IMR-90 (cell line): Measurements from ENCODE around the gene MRPL23. TPM values are rescaled to one million over a fixed set of nuclear protein-coding genes. Genes with fewer than 3 reads are reported as not detected.

Source experiments
- ATAC-seq: fragments of 200-7000 bp; cut with Tn5 transposase; 2 replicates; pipeline ENCODE4 v1.9.1; 2020; ENCODE audit warnings: low read depth, mild to moderate bottlenecking, moderate library complexity
- BruUV-seq: library from RNA; stranded (reverse); fragments of 400-500 nt; replicated peaks from 2 replicates; lab custom pipeline; 2021; lab: Mats Ljungman, UMichigan
- CTCF ChIA-PET: fragments of 300-600 bp; formaldehyde crosslinking; extraction: SDS; loops from one replicate; lab custom pipeline; 2021; ENCODE audit warnings: antibody characterized with exemption; lab: Yijun Ruan, JAX
- POLR2A ChIA-PET: fragments of 300-600 bp; sonication (Branson Sonifier 250); formaldehyde crosslinking; loops from one replicate; lab custom pipeline; 2022; ENCODE audit warnings: antibody characterized with exemption; ENCODE audit not compliant: unreplicated experiment; lab: Charles Lee
- DNase-seq: peaks from one replicate; pipeline ENCODE4 v3.0.0; 2013
- H2AFZ ChIP-seq: replicated peaks from 2 replicates; pipeline ENCODE3; 2013; ENCODE audit warnings: low read length, mild to moderate bottlenecking; ENCODE audit not compliant: poor library complexity
- H2AK5ac ChIP-seq: 2 replicates; pipeline ENCODE4 v1.6.1; 2013; ENCODE audit warnings: low read depth, low read length, inconsistent platforms
- H2AK9ac ChIP-seq: replicated peaks from 2 replicates; pipeline ENCODE3; 2013; ENCODE audit warnings: mild to moderate bottlenecking, low read depth, low read length, moderate library complexity; ENCODE audit not compliant: poor library complexity
- H2BK120ac ChIP-seq: 2 replicates; pipeline ENCODE4 v1.6.1; 2013; ENCODE audit warnings: low read depth, low read length, inconsistent platforms
- H2BK15ac ChIP-seq: 3 replicates; pipeline ENCODE4 v1.6.1; 2013; ENCODE audit warnings: low read depth, low read length, inconsistent platforms
- H2BK20ac ChIP-seq: 2 replicates; pipeline ENCODE4 v1.6.1; 2013; ENCODE audit warnings: low read depth, mild to moderate bottlenecking, inconsistent platforms, low read length, moderate library complexity
- H2BK5ac ChIP-seq: 2 replicates; pipeline ENCODE4 v1.6.1; 2013; ENCODE audit warnings: mild to moderate bottlenecking, low read depth, low read length, inconsistent platforms; ENCODE audit not compliant: poor library complexity, severe bottlenecking
- H3K14ac ChIP-seq: replicated peaks from 2 replicates; pipeline ENCODE4 v1.6.1; 2013; ENCODE audit warnings: low read depth, low read length, inconsistent platforms
- H3K18ac ChIP-seq: 2 replicates; pipeline ENCODE4 v1.6.1; 2013; ENCODE audit warnings: low read depth, low read length, control low read depth
- H3K23ac ChIP-seq: 2 replicates; pipeline ENCODE4 v1.6.1; 2013; ENCODE audit warnings: low read depth, low read length, inconsistent platforms
- H3K27ac ChIP-seq: 2 replicates; pipeline ENCODE4 v1.5.1; 2013; ENCODE audit warnings: mild to moderate bottlenecking, control low read depth, low read length; ENCODE audit not compliant: insufficient read depth
- H3K27me3 ChIP-seq: 2 replicates; pipeline ENCODE4 v1.6.1; 2013; ENCODE audit warnings: low read length; ENCODE audit not compliant: control insufficient read depth, insufficient read depth
- H3K36me3 ChIP-seq: 2 replicates; pipeline ENCODE4 v1.6.1; 2013; ENCODE audit warnings: low read length, mixed read lengths; ENCODE audit not compliant: control insufficient read depth, insufficient read depth
- H3K4ac ChIP-seq: 2 replicates; pipeline ENCODE4 v1.6.1; 2013; ENCODE audit warnings: low read depth, low read length, inconsistent platforms
- H3K4me1 ChIP-seq: 2 replicates; pipeline ENCODE4 v1.6.1; 2013; ENCODE audit warnings: low read length, mixed read lengths; ENCODE audit not compliant: control insufficient read depth, insufficient read depth
- H3K4me2 ChIP-seq: 2 replicates; pipeline ENCODE4 v1.6.1; 2013; ENCODE audit warnings: low read depth, mild to moderate bottlenecking, control low read depth, low read length, moderate library complexity
- H3K4me3 ChIP-seq: 2 replicates; pipeline ENCODE4 v1.5.1; 2013; ENCODE audit warnings: low read depth, mild to moderate bottlenecking, control low read depth, low read length, moderate library complexity; ENCODE audit not compliant: insufficient read depth
- H3K56ac ChIP-seq: 2 replicates; pipeline ENCODE4 v1.6.1; 2013; ENCODE audit warnings: low read length, inconsistent platforms; ENCODE audit not compliant: insufficient read depth; ENCODE audit errors: extremely low read depth
- H3K79me1 ChIP-seq, 2 experiments: 2 replicates each; pipeline ENCODE4 v1.6.1; 2013; ENCODE audit warnings: low read length in 2 of 2, inconsistent platforms in 1 of 2, low read depth in 1 of 2
- H3K9ac ChIP-seq: 2 replicates; pipeline ENCODE4 v1.6.1; 2013; ENCODE audit warnings: low read depth, low read length, control low read depth
- H3K9me1 ChIP-seq: 2 replicates; pipeline ENCODE4 v1.6.1; 2013; ENCODE audit warnings: low read length, inconsistent platforms; ENCODE audit not compliant: insufficient read depth
- H3K9me3 ChIP-seq: 2 replicates; pipeline ENCODE4 v1.6.1; 2013; ENCODE audit warnings: low read length; ENCODE audit not compliant: control insufficient read depth, insufficient read depth
- H4K20me1 ChIP-seq: 2 replicates; pipeline ENCODE4 v1.6.1; 2013; ENCODE audit warnings: low read length, inconsistent platforms; ENCODE audit not compliant: insufficient read depth
- H4K5ac ChIP-seq: 2 replicates; pipeline ENCODE4 v1.6.1; 2013; ENCODE audit warnings: mild to moderate bottlenecking, low read depth, low read length, control low read depth
- H4K8ac ChIP-seq, 2 experiments: 2 replicates each; pipeline ENCODE4 v1.6.1; 2013; ENCODE audit warnings: low read depth in 2 of 2, low read length in 2 of 2, control low read depth in 1 of 2, inconsistent platforms in 1 of 2
- H4K91ac ChIP-seq: 2 replicates; pipeline ENCODE4 v1.6.1; 2013; ENCODE audit warnings: low read depth, low read length, inconsistent platforms; ENCODE audit not compliant: insufficient read depth
- BHLHE40 ChIP-seq: fragments of 150-350 bp; IDR thresholded peaks from 2 replicates; pipeline ENCODE4 v1.6.1; 2016; ENCODE audit warnings: mild to moderate bottlenecking, low read depth, low read length
- CEBPB ChIP-seq: IDR thresholded peaks from 2 replicates; pipeline ENCODE4 v1.6.1; 2012; ENCODE audit warnings: low read depth, low read length, improper control_type of control experiment
- CHD1 ChIP-seq: IDR thresholded peaks from 2 replicates; pipeline ENCODE4 v1.6.1; 2012; ENCODE audit warnings: low read depth, low read length, improper control_type of control experiment
- CTCF ChIP-seq: conservative IDR thresholded peaks from 2 replicates; pipeline ENCODE4 v1.5.1; 2012; ENCODE audit warnings: mild to moderate bottlenecking, low read depth, low read length, improper control_type of control experiment
- ELK1 ChIP-seq: fragments of 150-350 bp; IDR thresholded peaks from 2 replicates; pipeline ENCODE4 v1.6.1; 2016; ENCODE audit warnings: low read depth, mild to moderate bottlenecking, low read length, moderate library complexity, borderline replicate concordance
- FOS ChIP-seq: fragments of 150-350 bp; IDR thresholded peaks from 2 replicates; pipeline ENCODE4 v1.6.1; 2016; ENCODE audit warnings: low read depth, low read length
- MAFK ChIP-seq: IDR thresholded peaks from 2 replicates; pipeline ENCODE4 v1.6.1; 2012; ENCODE audit warnings: low read depth, low read length, improper control_type of control experiment
- MAZ ChIP-seq: IDR thresholded peaks from 2 replicates; pipeline ENCODE4 v1.6.1; 2012; ENCODE audit warnings: low read depth, mild to moderate bottlenecking, low read length, improper control_type of control experiment, moderate library complexity, borderline replicate concordance
- MXI1 ChIP-seq: IDR thresholded peaks from 2 replicates; pipeline ENCODE4 v1.6.1; 2012; ENCODE audit warnings: low read depth, mild to moderate bottlenecking, low read length, moderate library complexity, borderline replicate concordance
- NFE2L2 ChIP-seq: fragments of 150-350 bp; IDR thresholded peaks from 2 replicates; pipeline ENCODE4 v1.6.1; 2016; ENCODE audit warnings: low read depth, mild to moderate bottlenecking, low read length
- RAD21 ChIP-seq: IDR thresholded peaks from 2 replicates; pipeline ENCODE4 v1.6.1; 2012; ENCODE audit warnings: low read length, improper control_type of control experiment
- RCOR1 ChIP-seq: IDR thresholded peaks from 2 replicates; pipeline ENCODE4 v1.6.1; 2012; ENCODE audit warnings: mild to moderate bottlenecking, low read length, improper control_type of control experiment; ENCODE audit not compliant: insufficient replicate concordance
- RFX5 ChIP-seq: IDR thresholded peaks from 2 replicates; pipeline ENCODE4 v1.8.0; 2012; ENCODE audit warnings: low read depth, mild to moderate bottlenecking, low read length, moderate library complexity
- USF2 ChIP-seq: fragments of 150-350 bp; IDR thresholded peaks from 2 replicates; pipeline ENCODE4 v1.6.1; 2017; ENCODE audit warnings: mild to moderate bottlenecking, antibody characterized with exemption, low read length, low read depth
- WGBS, 2 experiments: methylation state at CpG; one replicate each; pipeline versions ENCODE4 v1.1.5 to v1.1.7; 2013; ENCODE audit warnings: missing lambda C conversion rate in 2 of 2; ENCODE audit not compliant: insufficient read length in 1 of 2; ENCODE audit errors: extremely low coverage in 2 of 2; 5-methylcytosine and 5-hydroxymethylcytosine counted together
- dilution Hi-C: fragments of 300-500 bp; cut with HindIII; formaldehyde crosslinking; loops from one replicate; pipeline ENCODE4 v1.14.3; 2018; ENCODE audit warnings: low sequenced_read_pairs; ENCODE audit not compliant: unreplicated experiment
- in situ Hi-C: fragments of 300-500 bp; cut with MboI; formaldehyde crosslinking; loops from 3 replicates; pipeline ENCODE4 v1.14.3; 2019; ENCODE audit warnings: low sequenced_read_pairs, inconsistent platforms, mixed read lengths
- intact Hi-C: fragments of 100-400 bp; cut with micrococcal nuclease; formaldehyde crosslinking; loops from 2 replicates; pipeline ENCODE4 v1.10.0; 2022
- polyA plus RNA-seq, 3 experiments: library from polyadenylated mRNA; depleted of rRNA; stranded (reverse); fragments of >200 nt; gene quantifications; 2 replicates each; pipeline ENCODE4 v1.2.3, GENCODE V29; 2012; ENCODE audit warnings: low replicate concordance in 1 of 3
- total RNA-seq: library from RNA; depleted of rRNA; stranded (reverse); fragments of >200 nt; gene quantifications from 2 replicates; pipeline ENCODE4 v1.2.3, GENCODE V29; 2012

MRPL23 gene
- total and polyA plus RNA-seq, 2 of the 4 experiments (the other 2 are of a cell fraction): 68.4 to 114 TPM

GRCh38 chr11:1929621-1930461 lies 17.3 kb upstream of the MRPL23 start:
- peaks cover 18% of the 10 kb centered on the region; the same call in 1 of the 2 replicates for H3K27me3 ChIP-seq
- H4K5ac ChIP-seq: no peak overlapping the region
- dilution Hi-C loops (no loop called here), intact Hi-C loops (no loop called here), in situ Hi-C loops (no loop called here)
- H3K18ac ChIP-seq: no peak overlapping the region
- no peak overlapping the region for H2AFZ ChIP-seq
- DNase-seq: no peak
- POLR2A ChIA-PET: no interaction called here
- H3K4me3 ChIP-seq: no peak overlapping the region
- H4K91ac ChIP-seq: no peak overlapping the region
- H2BK5ac ChIP-seq: no peak overlapping the region
- no peak overlapping the region for H2BK120ac ChIP-seq
- H3K56ac ChIP-seq: no peak overlapping the region
- CTCF ChIA-PET: no interaction called here
- WGBS, 2 experiments: 74% methylated on average over 5 of the region's 25 CpGs; no CpG with 5 or more reads in 1 of the 2 experiments
- no peaks in the 10 kb centered on the region for H3K79me1 ChIP-seq
- H4K8ac ChIP-seq: no peak overlapping the region
- no peak overlapping the region for H3K9ac ChIP-seq
- no peak overlapping the region for H2AK9ac ChIP-seq
- no peak overlapping the region for H3K4ac ChIP-seq
- H3K27ac ChIP-seq: no peak overlapping the region
- no peak overlapping the region for H2AK5ac ChIP-seq
- H3K23ac ChIP-seq: no peak overlapping the region
- H3K36me3 ChIP-seq: no peaks in the 10 kb centered on the region
- BruUV-seq: no TSS peak
- no peak for ATAC-seq
- H3K14ac ChIP-seq: no peak overlapping the region
- H3K9me1 ChIP-seq: no peaks in the 10 kb centered on the region
- no peaks in the 10 kb centered on the region for H4K20me1 ChIP-seq
- no peaks in the 10 kb centered on the region for H3K4me1 ChIP-seq
- H2BK15ac ChIP-seq: no peak overlapping the region
- TF ChIP-seq RAD21: no peak
- TF ChIP-seq USF2: no peak
- no peak for TF ChIP-seq MAZ
- no peak for TF ChIP-seq NFE2L2
- no peak for TF ChIP-seq ELK1
- TF ChIP-seq MXI1: no peak
- TF ChIP-seq BHLHE40: no peak
- no peak for TF ChIP-seq RFX5
- TF ChIP-seq RCOR1: no peak
- no peak for TF ChIP-seq MAFK
- no peak for TF ChIP-seq CHD1
- no peak for TF ChIP-seq CTCF
- no peak for TF ChIP-seq FOS
- TF ChIP-seq CEBPB: no peak
- H2BK20ac ChIP-seq: no peak overlapping the region
- no peak overlapping the region for H3K4me2 ChIP-seq
- no peaks in the 10 kb centered on the region for H3K9me3 ChIP-seq
